ENCODE data around the gene TBC1D2. TPM values are rescaled to one million over a fixed set of nuclear protein-coding genes. Genes with fewer than 3 reads are reported as not detected.
A peak's percentile ranks its signal among the peaks of the same experiment; 100 is the strongest.

TBC1D2 gene
- total RNA-seq, 6 donors from 2014 or later = 62.4 to 217 (median 119) TPM

DNA sequence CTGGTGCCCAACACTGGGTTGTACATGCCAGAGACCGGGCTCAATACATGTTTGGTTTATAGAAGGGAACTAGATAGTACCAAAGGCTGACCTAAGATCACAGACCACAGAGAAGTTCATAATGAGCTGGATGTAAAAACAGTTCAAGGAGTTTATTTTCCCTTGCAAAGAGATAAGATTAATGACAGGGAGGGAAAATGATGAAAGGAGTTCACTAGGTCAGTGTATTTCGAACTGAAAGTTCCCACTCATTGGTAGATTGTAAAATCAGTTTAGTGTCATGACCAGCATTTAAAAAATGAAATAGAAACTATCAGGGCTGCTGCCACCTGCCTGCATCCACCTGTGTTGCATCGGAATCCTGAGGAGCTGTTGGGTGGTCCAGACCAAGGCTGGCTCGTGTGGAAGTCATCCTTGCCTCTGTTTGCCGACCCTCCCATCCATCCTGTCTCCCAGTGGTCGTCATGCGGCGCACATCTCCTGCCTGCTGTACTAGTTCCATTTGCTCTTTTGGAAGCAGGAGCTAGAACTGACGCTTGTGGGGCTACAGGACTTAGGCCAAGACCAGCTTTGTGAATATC, 21.1 kb downstream of the TBC1D2 start:
- peaks cover 0 to 4% (median 0%) of the 10 kb centered on the region in 4 donors for H3K4me1 ChIP-seq
- H3K9me3 ChIP-seq = no peaks in the 10 kb centered on the region
- DNase-seq = no peak

DNA sequence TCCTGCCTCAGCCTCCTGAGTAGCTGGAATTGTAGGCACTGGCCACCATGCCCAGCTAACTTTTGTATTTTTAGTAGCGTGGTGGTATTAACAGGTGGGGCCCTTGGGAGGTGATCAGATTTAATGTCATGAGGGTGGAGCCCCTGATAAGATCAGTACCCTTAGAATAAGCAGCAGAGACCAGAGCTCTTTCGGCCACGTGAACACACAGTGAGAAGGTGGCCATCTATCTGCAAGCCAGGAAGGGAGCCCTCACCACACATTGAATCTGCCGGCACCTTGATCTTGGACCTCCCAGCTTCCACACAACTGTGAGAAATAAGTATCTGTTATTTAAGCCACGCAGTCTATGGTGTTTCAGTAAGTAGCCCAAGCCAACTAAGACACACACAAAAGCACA, 22.5 kb downstream of the TBC1D2 start:
- no peak for ATAC-seq (ENCODE audit: low FRiP score in 2 of 2)

More for the DNA sequence above, 21.1 kb downstream of the TBC1D2 start:
- no peaks in the 10 kb centered on the region for H3K27me3 ChIP-seq
- peaks cover 10 to 56% (median 28%) of the 10 kb centered on the region in 4 donors for H3K36me3 ChIP-seq
- H3K4me3 ChIP-seq = no peak overlapping the region
- WGBS, 2 donors = 88 to 91% methylated on average over 9 of the region's 9 CpGs
- TF ChIP-seq, protein P1, sequence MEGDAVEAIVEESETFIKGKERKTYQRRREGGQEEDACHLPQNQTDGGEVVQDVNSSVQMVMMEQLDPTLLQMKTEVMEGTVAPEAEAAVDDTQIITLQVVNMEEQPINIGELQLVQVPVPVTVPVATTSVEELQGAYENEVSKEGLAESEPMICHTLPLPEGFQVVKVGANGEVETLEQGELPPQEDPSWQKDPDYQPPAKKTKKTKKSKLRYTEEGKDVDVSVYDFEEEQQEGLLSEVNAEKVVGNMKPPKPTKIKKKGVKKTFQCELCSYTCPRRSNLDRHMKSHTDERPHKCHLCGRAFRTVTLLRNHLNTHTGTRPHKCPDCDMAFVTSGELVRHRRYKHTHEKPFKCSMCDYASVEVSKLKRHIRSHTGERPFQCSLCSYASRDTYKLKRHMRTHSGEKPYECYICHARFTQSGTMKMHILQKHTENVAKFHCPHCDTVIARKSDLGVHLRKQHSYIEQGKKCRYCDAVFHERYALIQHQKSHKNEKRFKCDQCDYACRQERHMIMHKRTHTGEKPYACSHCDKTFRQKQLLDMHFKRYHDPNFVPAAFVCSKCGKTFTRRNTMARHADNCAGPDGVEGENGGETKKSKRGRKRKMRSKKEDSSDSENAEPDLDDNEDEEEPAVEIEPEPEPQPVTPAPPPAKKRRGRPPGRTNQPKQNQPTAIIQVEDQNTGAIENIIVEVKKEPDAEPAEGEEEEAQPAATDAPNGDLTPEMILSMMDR (IDR thresholded peaks at IDR 0.05) = no peak
- TF ChIP-seq EP300 (IDR thresholded peaks at IDR 0.05) (no peak), POLR2AphosphoS5 (IDR thresholded peaks at IDR 0.05) (no peak), POLR2A (IDR thresholded peaks at IDR 0.05) (no peak)
- H3K27ac ChIP-seq = no peak overlapping the region
- ATAC-seq (ENCODE audit: low FRiP score in 2 of 2) = no peak

DNA sequence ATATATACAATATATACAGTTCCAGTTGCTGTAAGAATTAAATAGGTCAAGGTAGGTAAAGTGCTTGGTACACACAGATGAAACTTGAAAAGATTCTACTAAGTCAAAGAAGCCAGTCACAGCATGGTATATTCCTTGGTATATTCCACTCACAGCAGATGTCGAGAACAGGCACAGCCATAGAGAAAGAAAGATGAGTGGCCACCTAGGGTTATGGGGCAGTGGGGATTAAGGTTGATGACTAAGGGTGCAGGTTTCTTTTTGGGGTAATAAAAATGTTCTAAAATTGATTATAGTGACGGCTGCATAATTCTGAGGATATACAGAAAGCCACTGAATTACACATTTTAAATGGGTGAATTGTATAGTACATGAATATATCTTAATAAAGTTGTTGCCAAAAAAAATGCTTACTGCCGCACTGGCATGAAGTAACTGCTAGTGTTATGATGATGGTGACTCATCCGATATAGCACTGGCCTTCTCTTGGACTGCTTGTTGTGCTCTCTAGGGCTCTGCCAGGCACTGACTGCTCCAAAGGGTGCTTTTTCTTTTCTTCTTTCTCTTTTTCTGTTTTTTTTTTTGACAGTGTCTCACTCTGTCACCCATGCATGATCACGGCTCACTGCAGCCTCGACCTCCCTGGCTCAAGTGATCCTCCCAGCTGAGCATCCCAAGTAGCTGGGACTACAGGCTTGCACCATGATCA, 23.5 kb downstream of the TBC1D2 start:
- 82 to 96% methylated on average over 6 of the region's 6 CpGs for WGBS, 2 donors
- Histone ChIP-seq H3K4me3 (no peak overlapping the region), H3K4me1 (peaks cover 0 to 8% (median 2%) of the 10 kb centered on the region in 4 donors), H3K36me3 (peaks cover 12 to 73% (median 46%) of the 10 kb centered on the region in 4 donors), H3K27ac (peak overlapping the region in 2 of 4 donors; percentile 12 to 19), H3K9me3 (no peaks in the 10 kb centered on the region), H3K27me3 (no peaks in the 10 kb centered on the region)
- TF ChIP-seq POLR2AphosphoS5 (IDR thresholded peaks at IDR 0.05) (no peak), POLR2A (IDR thresholded peaks at IDR 0.05) (no peak)
- no peak for DNase-seq
- no peak for ATAC-seq (ENCODE audit: low FRiP score in 2 of 2)

More for the DNA sequence above, 22.5 kb downstream of the TBC1D2 start:
- 93 to 95% methylated on average over 5 of the region's 5 CpGs for WGBS, 2 donors
- no peak for DNase-seq
- Histone ChIP-seq H3K27me3 (no peaks in the 10 kb centered on the region), H3K36me3 (peaks cover 12 to 66% (median 41%) of the 10 kb centered on the region in 4 donors), H3K9me3 (no peaks in the 10 kb centered on the region), H3K4me1 (peaks cover 0 to 4% (median 2%) of the 10 kb centered on the region in 4 donors), H3K4me3 (no peak overlapping the region), H3K27ac (peak overlapping the region in 2 of 4 donors; percentile 19 to 33)
- TF ChIP-seq EP300 (IDR thresholded peaks at IDR 0.05) = no peak
- TF ChIP-seq POLR2AphosphoS5 (IDR thresholded peaks at IDR 0.05) = no peak
- TF ChIP-seq, protein P1 (IDR thresholded peaks at IDR 0.05) = no peak
- no peak for TF ChIP-seq POLR2A (IDR thresholded peaks at IDR 0.05)

DNA sequence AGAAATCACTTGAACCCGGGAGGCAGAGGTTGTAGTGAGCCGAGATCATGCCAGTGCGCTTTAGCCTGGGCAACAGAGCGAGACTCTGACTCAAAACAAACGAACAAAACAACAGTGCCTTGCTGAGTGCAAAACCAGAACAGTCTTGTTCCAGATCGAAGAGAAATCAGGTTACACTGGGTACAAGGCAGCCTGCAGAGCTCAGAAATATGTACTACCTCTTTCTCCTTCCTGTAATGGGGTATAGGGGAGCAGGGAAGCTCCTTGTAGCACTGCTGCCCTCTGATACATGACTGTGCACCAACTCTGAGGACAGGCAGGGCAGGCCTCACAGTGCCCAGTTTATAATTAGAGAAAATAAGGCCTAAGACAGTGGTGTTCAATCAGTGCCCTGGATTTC, 24.7 kb downstream of the TBC1D2 start:
- Histone ChIP-seq H3K36me3 (peaks cover 12 to 81% (median 52%) of the 10 kb centered on the region in 4 donors), H3K4me3 (no peak overlapping the region), H3K27ac (peak overlapping the region in 2 of 4 donors; percentile 33 to 51), H3K4me1 (peaks cover 0 to 18% (median 2%) of the 10 kb centered on the region in 4 donors), H3K9me3 (no peaks in the 10 kb centered on the region), H3K27me3 (no peaks in the 10 kb centered on the region)
- ATAC-seq (ENCODE audit: low FRiP score in 2 of 2) (peak; percentile 44 to 47), DNase-seq (no peak)
- 84 to 87% methylated on average over 6 of the region's 6 CpGs for WGBS, 2 donors
- TF ChIP-seq POLR2AphosphoS5 (IDR thresholded peaks at IDR 0.05) = no peak
- TF ChIP-seq POLR2A (IDR thresholded peaks at IDR 0.05) = no peak
- TF ChIP-seq, protein P1 (IDR thresholded peaks at IDR 0.05) = no peak

DNA sequence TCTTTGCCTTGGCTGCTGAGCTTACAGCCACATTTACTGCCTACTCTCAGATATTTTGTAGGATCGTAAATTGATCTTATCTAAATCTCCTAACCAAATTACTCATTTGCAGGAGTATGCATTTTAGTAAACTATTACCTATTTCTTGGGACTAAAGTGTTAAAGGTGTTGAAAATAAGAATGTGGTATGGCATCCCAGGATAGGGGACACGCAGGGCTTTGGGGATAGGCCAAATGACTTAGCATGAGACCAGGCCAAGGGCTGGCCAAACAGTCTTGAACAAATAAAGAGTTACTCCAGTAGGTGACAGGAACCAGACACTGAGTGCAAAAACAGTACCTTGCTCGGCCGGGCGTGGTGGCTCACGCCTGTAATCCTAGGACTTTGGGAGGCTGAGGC, 25.1 kb downstream of the TBC1D2 start:
- no peak overlapping the region for H3K4me3 ChIP-seq
- ATAC-seq (ENCODE audit: low FRiP score in 2 of 2) = peak in 1 of 2 donors; percentile 16
- WGBS, 2 donors = 83 to 88% methylated on average over 6 of the region's 6 CpGs
- no peaks in the 10 kb centered on the region for H3K9me3 ChIP-seq
- TF ChIP-seq POLR2AphosphoS5 (IDR thresholded peaks at IDR 0.05) (no peak), EP300 (IDR thresholded peaks at IDR 0.05) (no peak), POLR2A (IDR thresholded peaks at IDR 0.05) (no peak)
- TF ChIP-seq, protein P1 (IDR thresholded peaks at IDR 0.05) = no peak
- H3K36me3 ChIP-seq = peaks cover 12 to 82% (median 53%) of the 10 kb centered on the region in 4 donors
- no peaks in the 10 kb centered on the region for H3K27me3 ChIP-seq
- peaks cover 0 to 18% (median 2%) of the 10 kb centered on the region in 4 donors for H3K4me1 ChIP-seq
- H3K27ac ChIP-seq = peak overlapping the region in 1 of 4 donors; percentile 33
- no peak for DNase-seq

All from upper lobe of left lung (tissue), 6 donors.